Prostate gland (tissue), 2 donors: ENCODE results near the gene CERS3.

Experiments
- POLR2A ChIP-seq: fragments of 450-650 bp; IDR thresholded peaks from one replicate; pipeline ENCODE4 v1.6.1; 2016; ENCODE audit warnings: antibody characterized with exemption, mild to moderate bottlenecking
- TF ChIP-seq, protein P1 (sequence below), 4 experiments: fragments of 200-600 bp in 2 of 4; fragments of 450-650 bp in 2 of 4; sonication (generic) in 2 of 4; IDR thresholded peaks; 1 replicate in 3 of 4; 2 replicates in 1 of 4; pipeline ENCODE4 v1.5.1; 2016 to 2019; ENCODE audit warnings: antibody characterized with exemption in 4 of 4, mild to moderate bottlenecking in 2 of 4, moderate library complexity in 2 of 4

GRCh38 chr15:100500226-100500990 is 28.3 kb downstream of the CERS3 start:
- TF ChIP-seq, protein P1, sequence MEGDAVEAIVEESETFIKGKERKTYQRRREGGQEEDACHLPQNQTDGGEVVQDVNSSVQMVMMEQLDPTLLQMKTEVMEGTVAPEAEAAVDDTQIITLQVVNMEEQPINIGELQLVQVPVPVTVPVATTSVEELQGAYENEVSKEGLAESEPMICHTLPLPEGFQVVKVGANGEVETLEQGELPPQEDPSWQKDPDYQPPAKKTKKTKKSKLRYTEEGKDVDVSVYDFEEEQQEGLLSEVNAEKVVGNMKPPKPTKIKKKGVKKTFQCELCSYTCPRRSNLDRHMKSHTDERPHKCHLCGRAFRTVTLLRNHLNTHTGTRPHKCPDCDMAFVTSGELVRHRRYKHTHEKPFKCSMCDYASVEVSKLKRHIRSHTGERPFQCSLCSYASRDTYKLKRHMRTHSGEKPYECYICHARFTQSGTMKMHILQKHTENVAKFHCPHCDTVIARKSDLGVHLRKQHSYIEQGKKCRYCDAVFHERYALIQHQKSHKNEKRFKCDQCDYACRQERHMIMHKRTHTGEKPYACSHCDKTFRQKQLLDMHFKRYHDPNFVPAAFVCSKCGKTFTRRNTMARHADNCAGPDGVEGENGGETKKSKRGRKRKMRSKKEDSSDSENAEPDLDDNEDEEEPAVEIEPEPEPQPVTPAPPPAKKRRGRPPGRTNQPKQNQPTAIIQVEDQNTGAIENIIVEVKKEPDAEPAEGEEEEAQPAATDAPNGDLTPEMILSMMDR (IDR thresholded peaks at IDR 0.05): no peak
- TF ChIP-seq POLR2A: no peak
